K562 (cell line): ENCODE results near the gene HSPA1L. TPM values are rescaled to one million over a fixed set of nuclear protein-coding genes. Genes with fewer than 3 reads are reported as not detected.

Experiments used
- CBX3 ChIP-seq, 2 experiments: IDR thresholded peaks; 1 replicate in 1 of 2; 2 replicates in 1 of 2; pipeline ENCODE4 v1.6.1; 2012; ENCODE audit warnings: inconsistent platforms in 2 of 2, low read length in 2 of 2, borderline replicate concordance in 1 of 2, control low read depth in 1 of 2
- FOS ChIP-seq: IDR thresholded peaks from 3 replicates; pipeline ENCODE4 v1.6.1; 2011; ENCODE audit not compliant: insufficient read length; ENCODE audit errors: extremely low read depth
- FOXA3 ChIP-seq, 2 experiments: fragments of 450-650 bp in 1 of 2; sonication (generic) in 1 of 2; formaldehyde crosslinking; IDR thresholded peaks in 1 of 2; conservative IDR thresholded peaks in 1 of 2; 2 replicates each; pipeline versions ENCODE4 v1.4.0 to v1.8.0; 2020 to 2022; ENCODE audit warnings: mild to moderate bottlenecking in 2 of 2, missing genetic modification reagents in 1 of 2
- FOXK1 ChIP-seq: sonication (generic); formaldehyde crosslinking; IDR thresholded peaks from 2 replicates; pipeline ENCODE4 v1.8.0; 2022; ENCODE audit warnings: missing genetic modification reagents, mild to moderate bottlenecking, borderline replicate concordance
- FOXP4 ChIP-seq: sonication (generic); formaldehyde crosslinking; IDR thresholded peaks from 2 replicates; pipeline ENCODE4 v1.8.0; 2022; ENCODE audit warnings: mild to moderate bottlenecking, missing genetic modification reagents, borderline replicate concordance
- GATA2 ChIP-seq: sonication (generic); formaldehyde crosslinking; IDR thresholded peaks from 2 replicates; pipeline ENCODE4 v1.4.0; 2020; ENCODE audit warnings: mild to moderate bottlenecking, missing genetic modification reagents
- KAT2B ChIP-seq: IDR thresholded peaks from one replicate; pipeline ENCODE4 v1.6.1; 2012; ENCODE audit warnings: low read depth, mild to moderate bottlenecking, control low read depth, inconsistent platforms, low read length, moderate library complexity
- KAT7 ChIP-seq: sonication (generic); formaldehyde crosslinking; IDR thresholded peaks from 2 replicates; pipeline ENCODE4 v1.8.0; 2022; ENCODE audit warnings: missing genetic modification reagents, mild to moderate bottlenecking, borderline replicate concordance
- NEUROD1 ChIP-seq: fragments of 150-350 bp; IDR thresholded peaks from 2 replicates; pipeline ENCODE4 v1.6.1; 2014; ENCODE audit warnings: borderline replicate concordance, low read length, low read depth; ENCODE audit not compliant: partially characterized antibody
- RBFOX2 ChIP-seq: fragments of 200-400 bp; formaldehyde crosslinking; IDR thresholded peaks from 2 replicates; pipeline ENCODE4 v1.6.1; 2017; ENCODE audit warnings: low read depth, mild to moderate bottlenecking, low read length, moderate library complexity
- RBM25 ChIP-seq: fragments of 200-400 bp; formaldehyde crosslinking; IDR thresholded peaks from 2 replicates; pipeline ENCODE4 v1.6.1; 2018; ENCODE audit warnings: low read length, low read depth, moderate library complexity; ENCODE audit not compliant: severe bottlenecking
- RNF219 ChIP-seq: fragments of 250-450 bp; sonication (Bioruptor Pico); IDR thresholded peaks from 2 replicates; pipeline ENCODE4 v1.5.0; 2022; ENCODE audit warnings: mild to moderate bottlenecking
- SAFB ChIP-seq: fragments of 200-400 bp; formaldehyde crosslinking; IDR thresholded peaks from 2 replicates; pipeline ENCODE4 v1.6.1; 2017; ENCODE audit warnings: low read depth, low read length, borderline replicate concordance
- polyA plus RNA-seq, 8 experiments: library from polyadenylated mRNA; depleted of rRNA in 4 of 8; stranded (reverse) in 5 of 8; unstranded in 3 of 8; fragments of >200 nt; fragmentation: Nextera tagmentation in 2 of 8; fragmentation: Illumina TruSeq in 1 of 8; extraction: Ambion mirVana in 2 of 8; extraction: Trizol in 1 of 8; gene quantifications; 2 replicates each; pipeline versions ENCODE4 v1.2.1 to v1.2.3, GENCODE V29; 2011 to 2014; ENCODE audit warnings: inconsistent platforms in 1 of 8, missing spikeins in 1 of 8
- total RNA-seq, 7 experiments: library from RNA; depleted of rRNA in 6 of 7; stranded (reverse); fragments of >200 nt in 6 of 7; fragmentation: Illumina TruSeq in 2 of 7; extraction: Trizol in 2 of 7; gene quantifications; 2 replicates each; pipeline versions ENCODE4 v1.2.1 to v1.2.3, GENCODE V29; 2011 to 2021; ENCODE audit warnings: low replicate concordance in 1 of 7
- TF ChIP-seq, protein P1 (sequence below): fragments of 450-650 bp; formaldehyde crosslinking; IDR thresholded peaks from 2 replicates; pipeline ENCODE4 v1.4.0; 2020; ENCODE audit warnings: mild to moderate bottlenecking, moderate library complexity
- TF ChIP-seq, protein P2 (sequence below), 2 experiments: fragments of 450-650 bp in 1 of 2; sonication (generic) in 1 of 2; formaldehyde crosslinking; conservative IDR thresholded peaks; 2 replicates each; pipeline versions ENCODE4 v1.4.0 to v1.8.1; 2020 to 2022; ENCODE audit warnings: mild to moderate bottlenecking in 1 of 2, missing genetic modification reagents in 1 of 2
- TF ChIP-seq, protein P3 (sequence below): sonication (generic); formaldehyde crosslinking; IDR thresholded peaks from 2 replicates; pipeline ENCODE4 v1.8.1; 2023; ENCODE audit warnings: mild to moderate bottlenecking, missing genetic modification reagents

Gene HSPA1L
- total and polyA plus RNA-seq, 9 of the 15 experiments (the other 6 are each of a cell fraction or from before 2014, with no cell fraction given) = 0.14 to 2.1 (median 1.3) TPM

GRCh38 chr6:31792761-31793171, 22.3 kb downstream of the HSPA1L start (continued):
- TF ChIP-seq FOXP4 (CRISPR knock-in tag) (peak; percentile 28; the same call in 1 of the 2 replicates), KAT7 (CRISPR knock-in tag) (0 out of 2 replicates have a peak, but pooled peaks have one; percentile 17), FOXA3 (CRISPR knock-in tag; conservative IDR thresholded peaks at IDR 0.05 in 1 of 2, IDR thresholded peaks at IDR 0.05 in 1 of 2) (no peak), SAFB (no peak), FOXK1 (CRISPR knock-in tag) (0 out of 2 replicates have a peak, but pooled peaks have one; percentile 27), GATA2 (CRISPR knock-in tag) (no peak), RBM25 (no peak), RNF219 (CRISPR knock-in tag) (no peak), RBFOX2 (peak; percentile 41), CBX3 (IDR thresholded peaks at IDR 0.05; ENCODE audit: borderline replicate concordance in 1 of 2, low read length in 2 of 2) (no peak), FOS (no peak), KAT2B (no peak), NEUROD1 (no peak)
- TF ChIP-seq, protein P1, sequence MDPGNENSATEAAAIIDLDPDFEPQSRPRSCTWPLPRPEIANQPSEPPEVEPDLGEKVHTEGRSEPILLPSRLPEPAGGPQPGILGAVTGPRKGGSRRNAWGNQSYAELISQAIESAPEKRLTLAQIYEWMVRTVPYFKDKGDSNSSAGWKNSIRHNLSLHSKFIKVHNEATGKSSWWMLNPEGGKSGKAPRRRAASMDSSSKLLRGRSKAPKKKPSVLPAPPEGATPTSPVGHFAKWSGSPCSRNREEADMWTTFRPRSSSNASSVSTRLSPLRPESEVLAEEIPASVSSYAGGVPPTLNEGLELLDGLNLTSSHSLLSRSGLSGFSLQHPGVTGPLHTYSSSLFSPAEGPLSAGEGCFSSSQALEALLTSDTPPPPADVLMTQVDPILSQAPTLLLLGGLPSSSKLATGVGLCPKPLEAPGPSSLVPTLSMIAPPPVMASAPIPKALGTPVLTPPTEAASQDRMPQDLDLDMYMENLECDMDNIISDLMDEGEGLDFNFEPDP (CRISPR knock-in tag) = no peak
- TF ChIP-seq, protein P2, sequence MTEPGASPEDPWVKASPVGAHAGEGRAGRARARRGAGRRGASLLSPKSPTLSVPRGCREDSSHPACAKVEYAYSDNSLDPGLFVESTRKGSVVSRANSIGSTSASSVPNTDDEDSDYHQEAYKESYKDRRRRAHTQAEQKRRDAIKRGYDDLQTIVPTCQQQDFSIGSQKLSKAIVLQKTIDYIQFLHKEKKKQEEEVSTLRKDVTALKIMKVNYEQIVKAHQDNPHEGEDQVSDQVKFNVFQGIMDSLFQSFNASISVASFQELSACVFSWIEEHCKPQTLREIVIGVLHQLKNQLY (CRISPR knock-in tag; conservative IDR thresholded peaks at IDR 0.05) = no peak
- TF ChIP-seq, protein P3, sequence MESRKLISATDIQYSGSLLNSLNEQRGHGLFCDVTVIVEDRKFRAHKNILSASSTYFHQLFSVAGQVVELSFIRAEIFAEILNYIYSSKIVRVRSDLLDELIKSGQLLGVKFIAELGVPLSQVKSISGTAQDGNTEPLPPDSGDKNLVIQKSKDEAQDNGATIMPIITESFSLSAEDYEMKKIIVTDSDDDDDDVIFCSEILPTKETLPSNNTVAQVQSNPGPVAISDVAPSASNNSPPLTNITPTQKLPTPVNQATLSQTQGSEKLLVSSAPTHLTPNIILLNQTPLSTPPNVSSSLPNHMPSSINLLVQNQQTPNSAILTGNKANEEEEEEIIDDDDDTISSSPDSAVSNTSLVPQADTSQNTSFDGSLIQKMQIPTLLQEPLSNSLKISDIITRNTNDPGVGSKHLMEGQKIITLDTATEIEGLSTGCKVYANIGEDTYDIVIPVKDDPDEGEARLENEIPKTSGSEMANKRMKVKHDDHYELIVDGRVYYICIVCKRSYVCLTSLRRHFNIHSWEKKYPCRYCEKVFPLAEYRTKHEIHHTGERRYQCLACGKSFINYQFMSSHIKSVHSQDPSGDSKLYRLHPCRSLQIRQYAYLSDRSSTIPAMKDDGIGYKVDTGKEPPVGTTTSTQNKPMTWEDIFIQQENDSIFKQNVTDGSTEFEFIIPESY (CRISPR knock-in tag) = peak; percentile 49; the same call in 1 of the 2 replicates
